OCI-M2 (cell line): Measurements from ENCODE around the gene USH1G.
"Not testable (repeated sequence)": the region's sequence is repeated elsewhere in the genome, so short reads cannot be mapped to it uniquely, and the experiment has no call there.

Experiments
- DNase-seq: peaks from one replicate; lab custom pipeline; 2025; ENCODE audit not compliant: unreplicated experiment; lab: John Stamatoyannopoulos, UW

The USH1G gene

GRCh38 chr17:74935585-74936469 is 12.8 kb upstream of the USH1G start, which contains the start of gene OTOP3:
TSS of gene OTOP3 (plus strand) at chr17:74935898. CDS start at chr17:74935922, 24 bp downstream.
- DNase-seq, result no peak

GRCh38 chr17:74935048-74935447 is 12.0 kb upstream of the USH1G start:
- DNase-seq, result no peak

- DNase-seq, result no peak
These were observed 7.5 kb upstream of the USH1G start for GRCh38 chr17:74930535-74931036.

GRCh38 chr17:74928786-74929185 is 5.7 kb upstream of the USH1G start:
- no peak for DNase-seq

- no peak for DNase-seq
These were observed 2.2 kb upstream of the USH1G start for GRCh38 chr17:74925242-74925641.

- DNase-seq, result no peak
These were observed 1.3 kb upstream of the USH1G start, which contains the start of gene OTOP2 for GRCh38 chr17:74924250-74924948. TSS of gene OTOP2 (plus strand) at chr17:74924273. CDS start at chr17:74924633, 360 bp downstream.

GRCh38 chr17:74923538-74924249 is 639 bp upstream of the USH1G start:
- DNase-seq, result peak; percentile 2

GRCh38 chr17:74922172-74922571 is 883 bp downstream of the USH1G start:
- DNase-seq, result no peak

- no peak for DNase-seq
These were observed 1.3 kb downstream of the USH1G start for GRCh38 chr17:74921769-74922168.

GRCh38 chr17:74921026-74921681 is 1.9 kb downstream of the USH1G start:
- DNase-seq, result no peak

- DNase-seq, result no peak
These were observed 2.4 kb downstream of the USH1G start for GRCh38 chr17:74920642-74921025.

- DNase-seq, result no peak
These were observed 2.8 kb downstream of the USH1G start for GRCh38 chr17:74920306-74920620.

- no peak for DNase-seq
These were observed 3.4 kb downstream of the USH1G start for GRCh38 chr17:74919440-74920305.

- no peak for DNase-seq
These were observed 4.1 kb downstream of the USH1G start for GRCh38 chr17:74918906-74919305.

- no peak for DNase-seq
These were observed 5.6 kb downstream of the USH1G start for GRCh38 chr17:74917430-74917829.

- no peak for DNase-seq
These were observed 6.2 kb downstream of the USH1G start for GRCh38 chr17:74916851-74917199.

- no peak for DNase-seq
These were observed 6.8 kb downstream of the USH1G start for GRCh38 chr17:74916136-74916850.

GRCh38 chr17:74911423-74911822 is 11.6 kb downstream of the USH1G start:
- not testable (repeated sequence) for DNase-seq

GRCh38 chr17:74909097-74909496 is 14.0 kb downstream of the USH1G start:
- DNase-seq, result not testable (repeated sequence)
